Effector memory CD4-positive, alpha-beta T cell (primary cell): ENCODE data around the gene ZBTB17.
"Not testable (repeated sequence)": the region's sequence is repeated elsewhere in the genome, so short reads cannot be mapped to it uniquely, and the experiment has no call there.

Source experiments
- DNase-seq, 3 donors: peaks; one replicate each; pipeline ENCODE4 v3.0.0-alpha.2; 2020
- H3K27ac ChIP-seq: 2 replicates; pipeline ENCODE4 v1.7.0; 2013; ENCODE audit warnings: mild to moderate bottlenecking, low read length, moderate library complexity; ENCODE audit not compliant: insufficient read depth, poor library complexity, severe bottlenecking
- H3K27me3 ChIP-seq: replicated peaks from 2 replicates; pipeline ENCODE4 v1.7.0; 2013; ENCODE audit warnings: mild to moderate bottlenecking, low read length; ENCODE audit not compliant: insufficient read depth, control insufficient read depth, poor library complexity, severe bottlenecking
- H3K36me3 ChIP-seq: 2 replicates; pipeline ENCODE4 v1.7.0; 2013; ENCODE audit warnings: mild to moderate bottlenecking, low read length, moderate library complexity; ENCODE audit not compliant: control insufficient read depth, insufficient read depth
- H3K4me1 ChIP-seq: 2 replicates; pipeline ENCODE4 v1.7.0; 2013; ENCODE audit warnings: low read length, mild to moderate bottlenecking; ENCODE audit not compliant: control insufficient read depth, insufficient read depth, poor library complexity, severe bottlenecking
- H3K4me3 ChIP-seq: 2 replicates; pipeline ENCODE4 v1.7.0; 2013; ENCODE audit warnings: low read length, low read depth, mild to moderate bottlenecking; ENCODE audit not compliant: insufficient read depth, poor library complexity, severe bottlenecking
- H3K9me3 ChIP-seq: 2 replicates; pipeline ENCODE4 v1.7.0; 2013; ENCODE audit warnings: mild to moderate bottlenecking, low read length, moderate library complexity; ENCODE audit not compliant: control insufficient read depth
- total RNA-seq, 3 donors: gene quantifications; one replicate each; lab custom pipeline; 2026; lab: John Stamatoyannopoulos, UW

The ZBTB17 gene
- total RNA-seq, result 58.9 to 66.0 (median 63.5) reads per million in 3 donors

DNA sequence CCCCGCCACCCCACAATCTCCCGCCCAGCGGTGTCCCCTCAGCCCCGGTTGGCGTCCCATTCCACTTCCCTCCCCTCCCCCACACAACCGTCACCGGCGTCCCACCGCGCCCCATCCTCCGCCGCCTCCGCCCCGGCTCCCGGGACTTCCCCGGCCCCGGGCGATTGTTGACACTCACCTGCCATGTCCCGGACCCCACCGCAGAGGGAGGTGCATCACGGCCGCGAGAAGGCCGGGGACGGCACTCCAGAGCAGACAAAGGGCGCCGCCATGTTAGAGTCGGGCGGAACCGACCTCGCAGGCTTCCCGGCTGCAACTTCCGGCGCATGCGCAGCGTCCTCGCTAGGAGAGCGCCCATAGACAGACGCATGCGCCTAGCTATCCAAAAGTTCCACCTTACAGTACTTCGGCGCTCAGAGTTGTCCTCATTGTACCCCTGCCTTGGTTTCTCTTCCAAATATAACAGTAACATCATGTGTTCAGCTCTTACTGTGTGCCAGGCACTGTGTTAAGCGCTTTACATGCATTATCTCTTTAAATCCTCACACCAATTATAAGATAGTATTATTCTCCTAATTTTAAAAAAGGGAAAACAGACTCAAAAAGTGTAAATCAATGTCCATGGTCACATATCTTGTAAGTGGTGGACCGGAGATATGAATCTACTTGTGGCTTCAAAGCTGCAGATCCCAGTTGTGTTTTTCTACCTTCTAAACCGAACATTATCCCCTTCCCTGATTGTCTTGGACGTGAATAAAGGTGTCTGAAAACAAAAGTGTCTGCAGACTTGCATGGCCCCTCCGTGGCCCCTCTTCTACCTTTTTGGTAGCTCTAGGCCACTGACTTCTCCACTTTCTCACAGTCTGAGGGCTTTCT, at the start of gene ZBTB17:
Gene ZBTB17 (minus strand): TSS at position 297 of the 876 bp plus-strand sequence. CDS start 27,606 bp downstream, outside the sequence.
- DNase-seq, result peak; percentile 91 to 94 (median 94)
- Histone ChIP-seq H3K4me3 (peak within 1 kb of the TSS; percentile 94), H3K27me3 (no peaks in the 10 kb centered on the region), H3K27ac (peak within 1 kb of the TSS; percentile 82), H3K9me3 (no peaks in the 10 kb centered on the region), H3K36me3 (peaks cover 18% of the 10 kb centered on the region), H3K4me1 (peaks cover 12% of the 10 kb centered on the region)

DNA sequence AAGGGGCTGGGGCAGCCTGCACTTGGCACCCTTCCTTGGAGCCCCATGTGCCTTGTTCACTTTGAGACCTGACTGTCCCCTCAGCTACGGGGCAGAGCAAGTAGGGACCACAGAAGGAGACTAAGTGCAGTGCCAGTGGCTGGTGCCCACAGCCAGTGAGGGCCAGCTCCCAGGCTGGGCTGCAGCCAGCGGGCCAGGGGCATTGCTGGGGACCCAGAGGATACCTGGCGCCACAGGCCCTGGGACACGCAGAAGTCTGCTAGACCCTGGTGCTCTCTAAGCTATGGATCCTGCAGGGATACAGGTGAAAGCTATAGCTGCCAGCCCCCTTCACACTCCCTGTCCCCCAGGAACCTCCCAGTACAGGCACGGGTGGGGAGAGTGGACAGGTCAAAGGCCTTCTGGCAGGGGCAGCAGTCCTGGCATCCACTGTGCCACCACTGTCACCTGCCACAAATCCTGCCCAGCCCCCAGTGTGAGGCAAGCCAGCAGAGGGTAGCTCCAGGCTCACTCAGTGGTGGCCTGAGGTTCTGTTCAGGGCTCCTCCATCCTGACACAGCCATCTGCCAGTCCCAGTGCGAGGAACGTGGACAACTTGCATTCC, 47.3 kb upstream of the ZBTB17 start:
- H3K27me3 ChIP-seq, result no peaks in the 10 kb centered on the region
- no peak overlapping the region for H3K4me3 ChIP-seq
- H3K9me3 ChIP-seq, result no peaks in the 10 kb centered on the region
- H3K4me1 ChIP-seq, result peaks cover 8% of the 10 kb centered on the region
- H3K27ac ChIP-seq, result no peak overlapping the region
- no peak for DNase-seq
- H3K36me3 ChIP-seq, result no peaks in the 10 kb centered on the region

DNA sequence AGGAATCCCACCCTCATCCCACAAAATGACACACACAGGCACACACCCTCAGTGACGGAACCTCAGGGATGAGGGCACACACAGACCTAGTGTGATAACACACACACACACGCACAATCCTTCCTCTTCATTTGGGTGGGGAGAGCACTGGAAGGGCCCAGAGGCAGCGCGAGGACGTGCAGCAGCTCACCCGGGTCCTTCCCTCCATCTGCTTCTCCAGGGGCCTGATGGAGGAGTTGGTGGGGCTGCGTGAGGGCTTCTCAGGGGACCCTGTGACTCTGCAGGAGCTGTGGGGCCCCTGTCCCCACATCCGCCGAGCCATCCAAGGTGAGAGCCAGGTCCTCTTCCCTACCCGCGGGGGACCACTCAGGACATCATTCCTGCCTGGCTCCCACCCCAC, 46.5 kb upstream of the ZBTB17 start:
- DNase-seq, result no peak
- no peaks in the 10 kb centered on the region for H3K9me3 ChIP-seq
- peaks cover 8% of the 10 kb centered on the region for H3K4me1 ChIP-seq
- H3K27me3 ChIP-seq, result no peaks in the 10 kb centered on the region
- no peak overlapping the region for H3K4me3 ChIP-seq
- no peaks in the 10 kb centered on the region for H3K36me3 ChIP-seq
- no peak overlapping the region for H3K27ac ChIP-seq

DNA sequence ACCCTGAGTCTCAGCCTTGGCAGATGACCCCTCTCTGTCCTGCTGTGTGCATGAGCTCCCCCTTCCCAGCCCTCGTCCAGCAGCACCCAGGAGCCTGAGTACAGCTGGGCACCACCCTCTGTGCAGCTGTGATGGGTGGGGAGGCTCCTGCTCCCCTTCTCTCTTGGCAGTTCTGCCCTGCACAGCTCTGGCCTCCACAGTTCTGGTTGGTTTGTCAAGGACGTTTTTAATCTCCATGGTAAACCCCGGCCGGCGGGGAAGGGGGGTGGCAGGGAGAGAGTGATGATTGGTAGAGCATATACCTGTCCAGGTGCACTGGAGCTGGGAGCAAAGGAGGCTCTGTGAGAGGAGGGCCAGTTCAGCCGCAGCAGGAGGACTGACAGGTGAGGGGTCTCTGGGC, 45.8 kb upstream of the ZBTB17 start, which contains the start of gene CLCNKA:
Gene CLCNKA (plus strand): TSS at position 356 of the 400 bp plus-strand sequence. CDS start 584 bp downstream, outside the sequence.
- Histone ChIP-seq H3K9me3 (no peaks in the 10 kb centered on the region), H3K27me3 (no peaks in the 10 kb centered on the region), H3K27ac (no peak within 1 kb of the TSS), H3K4me3 (no peak within 1 kb of the TSS), H3K36me3 (no peaks in the 10 kb centered on the region), H3K4me1 (peaks cover 1% of the 10 kb centered on the region)
- DNase-seq, result no peak

DNA sequence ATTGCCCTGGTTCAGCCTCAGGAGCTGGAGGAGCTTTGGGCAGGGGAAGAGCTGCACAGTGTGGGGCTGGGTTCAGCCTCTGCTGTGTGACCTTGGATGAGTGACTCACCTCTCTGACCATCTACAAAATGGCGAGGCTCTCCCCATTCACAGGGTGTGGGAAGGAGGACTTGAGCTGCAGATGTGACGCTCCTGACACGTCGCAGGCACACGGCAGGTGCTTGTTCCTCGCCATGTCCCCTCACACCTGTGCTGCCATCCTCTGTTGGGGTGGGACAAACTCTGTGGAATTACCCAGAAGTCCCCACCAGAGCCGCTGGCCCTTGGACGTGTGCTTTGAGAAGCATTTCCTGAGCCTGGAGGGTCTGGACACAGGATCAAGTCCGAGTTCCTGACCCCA, 45.0 kb upstream of the ZBTB17 start:
- H3K27ac ChIP-seq, DNase-seq, H3K4me3 ChIP-seq, H3K36me3 ChIP-seq, H3K4me1 ChIP-seq, H3K27me3 ChIP-seq, H3K9me3 ChIP-seq: not testable (repeated sequence)

DNA sequence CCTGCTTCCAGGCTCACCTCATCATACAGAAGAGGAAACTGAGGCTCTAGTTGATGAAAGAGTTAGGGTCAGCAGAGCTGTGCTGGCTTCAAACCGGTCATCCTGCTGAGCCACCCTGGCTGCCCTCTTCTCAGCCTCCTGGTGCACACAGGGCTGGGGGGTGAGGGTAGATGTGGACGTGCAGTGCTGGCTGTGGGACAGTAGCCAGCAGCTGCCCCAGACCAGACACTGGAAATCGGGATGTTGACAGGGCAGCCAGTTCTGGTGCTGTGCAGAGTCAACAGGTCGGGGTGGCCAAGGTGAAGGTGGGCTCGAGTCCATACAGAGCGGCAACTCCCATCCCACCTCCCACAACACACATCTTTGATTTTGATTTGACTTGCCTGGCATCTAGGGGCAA, 44.4 kb upstream of the ZBTB17 start:
- no peak for DNase-seq
- Histone ChIP-seq H3K9me3 (no peaks in the 10 kb centered on the region), H3K4me3 (no peak overlapping the region), H3K27me3 (no peaks in the 10 kb centered on the region), H3K36me3 (no peaks in the 10 kb centered on the region), H3K27ac (no peak overlapping the region), H3K4me1 (no peaks in the 10 kb centered on the region)

DNA sequence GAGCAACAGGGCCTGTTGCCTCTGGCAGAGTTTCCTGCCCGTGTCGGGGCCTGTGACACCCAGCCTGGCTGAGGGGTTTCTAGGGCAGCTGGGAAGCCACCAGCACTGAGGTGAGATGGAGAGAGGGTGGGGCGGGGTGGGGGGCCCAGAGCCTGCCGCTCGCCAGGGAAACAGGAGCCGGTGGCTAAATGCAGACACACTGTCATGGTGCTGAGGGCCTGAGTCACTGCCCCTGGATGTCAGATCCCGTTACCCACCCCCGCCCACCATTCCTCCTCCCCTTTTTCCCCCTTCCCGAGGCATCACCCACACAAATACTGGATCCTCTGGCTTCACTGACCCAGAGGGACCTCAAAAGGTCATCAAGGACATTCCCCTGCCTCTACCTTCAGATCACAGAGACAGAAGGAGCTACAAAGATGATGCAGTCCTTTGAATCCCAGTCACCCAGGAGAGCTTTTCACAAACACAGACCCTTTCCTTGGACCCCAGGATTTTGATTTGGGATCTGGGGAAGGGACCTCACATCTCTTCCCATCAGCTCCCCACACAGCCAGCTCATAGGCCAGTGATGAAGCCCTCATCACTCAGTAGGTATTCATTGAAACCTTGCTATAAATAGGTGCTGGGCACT, 43.9 kb upstream of the ZBTB17 start:
- no peak overlapping the region for H3K27ac ChIP-seq
- H3K36me3 ChIP-seq, result no peaks in the 10 kb centered on the region
- no peaks in the 10 kb centered on the region for H3K9me3 ChIP-seq
- no peaks in the 10 kb centered on the region for H3K27me3 ChIP-seq
- no peak overlapping the region for H3K4me3 ChIP-seq
- DNase-seq, result no peak
- H3K4me1 ChIP-seq, result no peaks in the 10 kb centered on the region

DNA sequence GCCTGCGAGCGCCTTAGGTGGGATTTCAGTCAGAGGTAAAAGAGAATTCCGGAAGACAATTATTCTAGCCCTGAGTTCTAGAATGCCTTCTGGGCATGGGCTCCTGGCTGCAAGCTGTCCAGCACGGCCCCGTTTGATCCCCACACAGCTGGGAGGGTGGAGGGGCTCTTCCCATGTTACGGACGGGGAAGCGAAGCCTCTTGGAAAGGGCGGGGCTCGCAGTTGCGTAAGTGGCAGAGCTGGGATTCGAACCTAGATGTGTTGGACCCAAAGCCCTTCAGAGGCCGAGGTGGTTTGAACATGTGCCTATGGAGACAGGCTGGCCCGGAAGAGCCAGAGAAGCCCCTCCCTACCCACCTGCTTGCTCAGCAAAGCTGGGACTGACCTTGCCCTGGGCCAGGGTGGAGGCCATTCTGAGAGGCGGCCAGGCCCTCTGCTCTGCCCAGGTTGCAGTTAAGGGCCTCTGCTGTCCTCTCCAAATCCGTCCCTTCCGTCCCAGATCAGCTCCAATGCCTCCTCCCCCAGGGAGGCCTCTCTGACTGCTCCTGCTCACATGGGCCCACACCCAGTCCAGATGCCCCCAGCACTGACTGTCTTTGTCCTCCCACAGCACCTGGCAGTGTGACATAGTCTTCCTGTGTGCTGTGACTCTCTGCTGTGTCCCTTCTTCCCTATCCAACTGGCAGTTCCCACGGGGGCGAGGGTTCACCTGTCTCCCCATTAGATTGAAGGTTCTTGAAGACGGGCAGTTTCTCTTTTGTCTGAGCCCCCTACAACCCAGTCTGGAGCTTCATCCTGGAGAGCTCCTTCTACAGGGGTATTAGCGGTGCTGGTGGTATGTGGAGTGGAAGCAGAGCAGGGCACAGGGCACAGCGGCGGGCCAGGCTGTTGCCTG, 43.1 kb upstream of the ZBTB17 start:
- no peaks in the 10 kb centered on the region for H3K36me3 ChIP-seq
- no peaks in the 10 kb centered on the region for H3K9me3 ChIP-seq
- H3K27me3 ChIP-seq, result no peaks in the 10 kb centered on the region
- H3K4me1 ChIP-seq, result no peaks in the 10 kb centered on the region
- H3K27ac ChIP-seq, result no peak overlapping the region
- no peak for DNase-seq
- H3K4me3 ChIP-seq, result no peak overlapping the region

DNA sequence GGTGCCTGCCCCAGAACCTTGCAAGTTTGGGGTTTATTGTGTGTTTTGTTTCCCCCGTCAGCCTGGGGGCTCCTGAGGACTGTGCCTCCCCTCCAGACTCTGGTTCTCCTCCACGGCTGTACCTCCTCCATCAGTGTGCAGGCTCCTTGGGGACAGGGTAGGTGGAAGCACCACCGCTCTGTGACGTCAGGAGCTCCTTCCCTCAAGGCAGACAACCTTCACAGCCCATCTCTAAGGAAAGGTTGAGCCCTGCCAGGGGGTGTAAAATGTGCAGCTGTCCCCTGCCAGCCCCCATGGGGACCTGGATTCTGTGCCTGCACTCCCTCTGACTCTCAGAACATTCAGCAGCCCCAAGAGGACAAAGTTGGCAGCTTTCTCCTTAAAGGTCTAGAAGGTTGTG, 42.4 kb upstream of the ZBTB17 start:
- H3K4me1 ChIP-seq, result no peaks in the 10 kb centered on the region
- H3K9me3 ChIP-seq, result no peaks in the 10 kb centered on the region
- H3K36me3 ChIP-seq, result no peaks in the 10 kb centered on the region
- peaks cover under 1% of the 10 kb centered on the region for H3K27me3 ChIP-seq
- no peak overlapping the region for H3K27ac ChIP-seq
- no peak overlapping the region for H3K4me3 ChIP-seq
- no peak for DNase-seq
